Body of pancreas (tissue), 4 donors: ENCODE results near the gene TSPYL2.

ENCODE experiments used
- CTCF ChIP-seq, 7 experiments: fragments of 450-650 bp in 4 of 7; fragments of 200-600 bp in 3 of 7; sonication (generic) in 3 of 7; IDR thresholded peaks; one replicate each; pipeline ENCODE4 v1.5.1; 2016 to 2019; ENCODE audit warnings: antibody characterized with exemption in 7 of 7
- POLR2A ChIP-seq, 3 donors: fragments of 450-650 bp; IDR thresholded peaks; one replicate each; pipeline ENCODE4 v1.6.1; 2016; ENCODE audit warnings: antibody characterized with exemption in 3 of 3, mild to moderate bottlenecking in 2 of 3

GRCh38 chrX:53122013-53122412, 39.8 kb downstream of the TSPYL2 start:
- TF ChIP-seq POLR2A (IDR thresholded peaks at IDR 0.05) = no peak
- TF ChIP-seq CTCF (IDR thresholded peaks at IDR 0.05) = no peak
